GM12878 (cell line): ENCODE results near the gene CCDC181. TPM values are rescaled to one million over a fixed set of nuclear protein-coding genes. Genes with fewer than 3 reads are reported as not detected.

Experiments
- CHD4 ChIP-seq: fragments of 200-600 bp; sonication (generic); IDR thresholded peaks from 2 replicates; pipeline ENCODE4 v1.6.1; 2016; ENCODE audit warnings: mild to moderate bottlenecking
- LARP7 ChIP-seq: fragments of 450-650 bp; IDR thresholded peaks from 2 replicates; pipeline ENCODE4 v1.6.1; 2017; ENCODE audit warnings: mild to moderate bottlenecking
- MXI1 ChIP-seq: fragments of 150-350 bp; IDR thresholded peaks from 2 replicates; pipeline ENCODE4 v1.6.1; 2011; ENCODE audit warnings: low read depth, mild to moderate bottlenecking, inconsistent platforms, low read length, improper control_type of control experiment
- NRF1 ChIP-seq: conservative IDR thresholded peaks from 2 replicates; pipeline ENCODE4 v1.6.1; 2011; ENCODE audit warnings: mild to moderate bottlenecking, low read depth, low read length, improper control_type of control experiment
- RAD51 ChIP-seq: fragments of 450-650 bp; IDR thresholded peaks from 2 replicates; pipeline ENCODE4 v1.6.1; 2016; ENCODE audit warnings: moderate library complexity, mild to moderate bottlenecking, inconsistent platforms
- SREBF2 ChIP-seq: IDR thresholded peaks from 2 replicates; pipeline ENCODE4 v1.6.1; 2012; ENCODE audit warnings: mild to moderate bottlenecking, low read length
- TCF12 ChIP-seq: IDR thresholded peaks from 2 replicates; pipeline ENCODE4 v1.6.1; 2011; ENCODE audit warnings: low read depth, mild to moderate bottlenecking, low read length
- ZNF207 ChIP-seq: fragments of 450-650 bp; IDR thresholded peaks from 2 replicates; pipeline ENCODE4 v1.6.1; 2014; ENCODE audit warnings: antibody characterized with exemption, mild to moderate bottlenecking, borderline replicate concordance
- ZSCAN29 ChIP-seq: fragments of 450-650 bp; IDR thresholded peaks from 2 replicates; pipeline ENCODE4 v1.6.1; 2017; ENCODE audit warnings: mild to moderate bottlenecking, moderate library complexity
- polyA plus RNA-seq, 11 experiments: library from polyadenylated mRNA; depleted of rRNA in 4 of 11; unstranded in 6 of 11; stranded (reverse) in 5 of 11; fragments of >200 nt; fragmentation: Nextera tagmentation in 4 of 11; fragmentation: Illumina TruSeq in 1 of 11; extraction: Ambion mirVana in 4 of 11; extraction: Trizol in 1 of 11; gene quantifications; 1 replicate in 1 of 11; 2 replicates in 10 of 11; pipeline versions ENCODE4 v1.2.1 to v1.2.3, GENCODE V29; 2011 to 2016; ENCODE audit warnings: inconsistent platforms in 2 of 11, missing spikeins in 2 of 11, low read depth in 1 of 11
- total RNA-seq, 4 experiments: library from RNA; depleted of rRNA in 3 of 4; stranded (reverse); fragments of >200 nt in 3 of 4; fragmentation: Illumina TruSeq in 1 of 4; extraction: Trizol in 1 of 4; gene quantifications; 2 replicates each; pipeline versions ENCODE4 v1.2.1 to v1.2.3, GENCODE V29; 2013 to 2021
- TF ChIP-seq, protein P1 (sequence below): IDR thresholded peaks from 2 replicates; pipeline ENCODE4 v1.6.1; 2012; ENCODE audit warnings: low read depth, low read length, improper control_type of control experiment
- TF ChIP-seq, protein P2 (sequence below): fragments of 450-650 bp; IDR thresholded peaks from 2 replicates; pipeline ENCODE4 v1.6.1; 2017; ENCODE audit warnings: mild to moderate bottlenecking

CCDC181 gene
- total and polyA plus RNA-seq, 10 of the 15 experiments (the other 5 are each of a cell fraction or from before 2014, with no cell fraction given): not detected

GRCh38 chr1:169427081-169427641 is at the start of gene CCDC181 (continued):
- TF ChIP-seq TCF12 (no peak), ZNF207 (no peak), SREBF2 (no peak), NRF1 (0 out of 2 replicates have a peak, but pooled peaks have one; percentile 26), CHD4 (no peak), ZSCAN29 (no peak), LARP7 (no peak), MXI1 (no peak), RAD51 (no peak)
- TF ChIP-seq, protein P1, sequence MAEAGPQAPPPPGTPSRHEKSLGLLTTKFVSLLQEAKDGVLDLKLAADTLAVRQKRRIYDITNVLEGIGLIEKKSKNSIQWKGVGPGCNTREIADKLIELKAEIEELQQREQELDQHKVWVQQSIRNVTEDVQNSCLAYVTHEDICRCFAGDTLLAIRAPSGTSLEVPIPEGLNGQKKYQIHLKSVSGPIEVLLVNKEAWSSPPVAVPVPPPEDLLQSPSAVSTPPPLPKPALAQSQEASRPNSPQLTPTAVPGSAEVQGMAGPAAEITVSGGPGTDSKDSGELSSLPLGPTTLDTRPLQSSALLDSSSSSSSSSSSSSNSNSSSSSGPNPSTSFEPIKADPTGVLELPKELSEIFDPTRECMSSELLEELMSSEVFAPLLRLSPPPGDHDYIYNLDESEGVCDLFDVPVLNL: no peak
- TF ChIP-seq, protein P2, sequence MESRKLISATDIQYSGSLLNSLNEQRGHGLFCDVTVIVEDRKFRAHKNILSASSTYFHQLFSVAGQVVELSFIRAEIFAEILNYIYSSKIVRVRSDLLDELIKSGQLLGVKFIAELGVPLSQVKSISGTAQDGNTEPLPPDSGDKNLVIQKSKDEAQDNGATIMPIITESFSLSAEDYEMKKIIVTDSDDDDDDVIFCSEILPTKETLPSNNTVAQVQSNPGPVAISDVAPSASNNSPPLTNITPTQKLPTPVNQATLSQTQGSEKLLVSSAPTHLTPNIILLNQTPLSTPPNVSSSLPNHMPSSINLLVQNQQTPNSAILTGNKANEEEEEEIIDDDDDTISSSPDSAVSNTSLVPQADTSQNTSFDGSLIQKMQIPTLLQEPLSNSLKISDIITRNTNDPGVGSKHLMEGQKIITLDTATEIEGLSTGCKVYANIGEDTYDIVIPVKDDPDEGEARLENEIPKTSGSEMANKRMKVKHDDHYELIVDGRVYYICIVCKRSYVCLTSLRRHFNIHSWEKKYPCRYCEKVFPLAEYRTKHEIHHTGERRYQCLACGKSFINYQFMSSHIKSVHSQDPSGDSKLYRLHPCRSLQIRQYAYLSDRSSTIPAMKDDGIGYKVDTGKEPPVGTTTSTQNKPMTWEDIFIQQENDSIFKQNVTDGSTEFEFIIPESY: no peak
